HT1080 (cell line): ENCODE data around the gene RBM25. TPM values are rescaled to one million over a fixed set of nuclear protein-coding genes. Genes with fewer than 3 reads are reported as not detected.
"Not testable (repeated sequence)": the region's sequence is repeated elsewhere in the genome, so short reads cannot be mapped to it uniquely, and the experiment has no call there.

Experiments used
- DNase-seq: peaks from one replicate; pipeline ENCODE4 v3.0.0-alpha.2; 2015; ENCODE audit warnings: low read depth
- polyA plus RNA-seq, 2 experiments: library from polyadenylated mRNA; depleted of rRNA; stranded (reverse); fragments of >200 nt; gene quantifications; 2 replicates each; pipeline ENCODE4 v1.2.3, GENCODE V29; 2015
- total RNA-seq: library from RNA; depleted of rRNA; stranded (reverse); fragments of >200 nt; shearing (Covaris generic); gene quantifications from 2 replicates; pipeline ENCODE4 v1.2.3, GENCODE V29; 2014; rRNA removed

RBM25 gene
- total RNA-seq = 35.0 and 50.4 TPM in 2 replicates
- 22.8 and 24.6 TPM in 2 replicates for polyA plus RNA-seq (2015; cell fraction: cytosol; rRNA removed)
- polyA plus RNA-seq (2015; cell fraction: nucleus; rRNA removed) = 151 and 161 TPM in 2 replicates

GRCh38 chr14:73058224-73058921 is at the start of gene RBM25:
Gene RBM25, plus strand, starts transcription at chr14:73058534. Its CDS starts 13,108 bp downstream, at chr14:73071642.
- peak; percentile 98 for DNase-seq

GRCh38 chr14:73011189-73011588 is 47.1 kb upstream of the RBM25 start:
- DNase-seq = not testable (repeated sequence)

- DNase-seq = peak; percentile 13
Observed at GRCh38 chr14:73014105-73014504, 44.2 kb upstream of the RBM25 start.

GRCh38 chr14:73015552-73015951 is 42.8 kb upstream of the RBM25 start:
- not testable (repeated sequence) for DNase-seq

- not testable (repeated sequence) for DNase-seq
Observed at GRCh38 chr14:73016011-73016410, 42.3 kb upstream of the RBM25 start.

DNA sequence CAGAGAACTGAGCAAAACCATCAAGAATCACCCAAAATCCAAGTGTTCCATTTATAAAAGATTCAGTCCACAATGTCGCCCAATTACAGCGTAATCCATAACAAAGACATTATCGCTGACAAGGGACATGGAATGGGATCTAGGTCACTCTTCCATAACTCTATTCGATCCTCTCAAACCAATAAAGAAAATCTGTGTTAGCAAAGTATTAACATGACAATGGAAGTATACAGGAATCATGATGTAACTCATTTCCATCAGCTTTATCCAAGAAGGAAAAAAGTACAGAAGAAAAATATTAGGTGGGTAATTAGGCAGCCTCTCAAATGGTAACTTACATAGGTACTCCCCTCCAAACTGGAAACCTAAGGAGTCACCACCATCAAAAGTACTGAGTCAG is 36.3 kb upstream of the RBM25 start:
- DNase-seq = no peak

DNA sequence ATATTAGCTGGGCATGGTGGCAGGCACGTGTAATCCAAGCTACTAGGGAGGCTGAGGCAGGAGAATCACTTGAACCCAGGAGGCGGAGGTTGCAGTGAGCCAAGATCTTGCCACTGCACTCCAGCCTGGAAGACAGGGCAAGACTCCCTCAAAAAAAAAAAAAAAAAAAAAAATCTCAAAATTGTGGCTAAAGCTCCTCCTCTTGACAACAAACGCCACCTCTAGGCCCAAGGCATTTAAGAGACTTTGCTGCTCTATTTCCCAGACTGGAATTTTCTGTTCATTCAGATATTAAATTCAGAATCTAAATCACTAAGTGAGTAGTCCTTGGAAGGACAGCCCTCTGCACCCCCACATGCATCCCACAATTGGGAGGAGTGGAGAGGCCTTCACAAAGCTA is 32.8 kb upstream of the RBM25 start:
- no peak for DNase-seq

DNA sequence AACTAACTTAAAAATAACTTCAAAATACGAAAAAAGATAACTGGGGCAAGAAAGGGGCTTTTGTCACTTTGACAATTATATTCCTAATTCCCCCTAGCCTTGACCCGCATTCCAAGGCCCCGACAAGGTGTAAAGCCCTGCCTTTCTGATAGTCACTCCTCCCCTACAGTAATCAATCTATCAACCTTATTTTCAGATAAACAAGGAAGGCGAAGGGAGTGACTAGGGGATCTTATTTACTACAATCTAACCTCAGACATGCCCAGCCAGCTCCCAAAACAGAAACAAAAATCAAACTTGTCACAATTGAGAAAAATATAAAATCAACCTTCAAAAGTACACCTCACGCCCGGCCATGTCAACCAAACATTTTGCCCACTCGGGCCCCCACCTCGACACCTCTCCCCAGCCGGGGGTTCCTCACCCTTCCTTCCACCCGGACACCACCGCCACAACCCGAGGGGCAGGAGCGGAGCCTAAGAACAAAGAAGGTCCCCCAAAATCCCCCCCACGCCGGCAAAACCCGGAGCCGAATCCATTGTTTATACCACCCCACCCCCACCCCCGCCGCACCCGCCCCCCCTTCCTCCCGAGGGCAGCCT is 32.0 kb upstream of the RBM25 start:
- DNase-seq = no peak

DNA sequence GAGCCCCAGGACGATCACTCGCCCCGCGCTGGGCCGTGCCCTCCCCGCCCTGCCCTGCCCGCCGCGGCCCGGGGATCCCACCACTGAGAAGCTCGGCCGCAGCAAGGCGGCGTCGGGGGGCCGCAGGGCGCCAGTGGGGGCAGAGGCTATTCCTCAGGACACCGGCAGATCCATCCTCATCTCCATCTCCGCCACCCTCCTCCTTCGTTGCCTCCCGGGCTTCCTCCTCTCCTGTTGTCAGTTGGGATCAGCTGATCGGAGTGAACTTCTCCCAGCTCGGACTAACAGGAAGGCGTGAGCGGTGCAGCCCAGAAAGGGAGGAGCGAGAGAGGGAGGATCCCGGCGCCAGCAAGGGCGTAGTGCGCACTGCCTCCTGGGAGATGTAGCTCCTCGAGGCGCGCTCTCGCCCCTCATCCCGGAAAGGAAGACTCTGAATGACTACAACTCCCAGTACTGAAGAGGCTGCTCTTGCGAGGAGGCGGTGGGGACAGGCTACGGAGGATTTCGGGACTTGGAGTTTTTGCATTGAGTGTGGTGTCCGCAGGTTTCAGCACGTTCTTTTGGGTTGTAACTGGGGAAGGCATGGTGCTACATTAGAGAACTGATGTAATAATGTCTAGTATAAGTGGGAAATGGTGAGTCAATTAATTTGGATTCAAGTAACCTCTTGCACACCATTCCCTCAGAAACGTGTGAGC is 31.3 kb upstream of the RBM25 start, which contains the start of gene ZFYVE1:
Gene ZFYVE1 (minus strand): TSS at position 262 of the 698 bp plus-strand sequence. CDS start 2,598 bp downstream, outside the sequence.
- DNase-seq = peak; percentile 99

DNA sequence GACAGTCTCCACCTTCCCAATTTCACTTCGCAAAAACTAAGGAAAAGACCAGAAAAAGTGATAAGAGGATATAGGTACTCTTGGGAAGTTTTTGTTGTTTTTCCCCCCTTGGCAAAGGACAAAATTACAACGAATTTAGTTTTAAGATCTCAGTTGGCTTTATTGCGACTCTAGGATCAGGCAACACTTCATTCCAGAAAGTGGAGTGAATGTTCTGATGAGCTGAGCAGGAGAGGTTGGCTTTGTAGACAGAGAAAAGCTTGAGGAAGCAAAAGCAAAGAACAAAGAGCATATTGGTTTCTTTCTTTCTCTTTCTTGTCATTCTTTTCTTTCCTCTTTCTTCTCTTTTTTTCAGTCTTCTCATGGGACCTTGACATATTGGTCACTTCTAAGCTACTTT is 30.8 kb upstream of the RBM25 start:
- no peak for DNase-seq

- no peak for DNase-seq
Observed at GRCh38 chr14:73027984-73028383, 30.4 kb upstream of the RBM25 start.

GRCh38 chr14:73036706-73037450 is 21.5 kb upstream of the RBM25 start:
- DNase-seq = peak; percentile 59

DNA sequence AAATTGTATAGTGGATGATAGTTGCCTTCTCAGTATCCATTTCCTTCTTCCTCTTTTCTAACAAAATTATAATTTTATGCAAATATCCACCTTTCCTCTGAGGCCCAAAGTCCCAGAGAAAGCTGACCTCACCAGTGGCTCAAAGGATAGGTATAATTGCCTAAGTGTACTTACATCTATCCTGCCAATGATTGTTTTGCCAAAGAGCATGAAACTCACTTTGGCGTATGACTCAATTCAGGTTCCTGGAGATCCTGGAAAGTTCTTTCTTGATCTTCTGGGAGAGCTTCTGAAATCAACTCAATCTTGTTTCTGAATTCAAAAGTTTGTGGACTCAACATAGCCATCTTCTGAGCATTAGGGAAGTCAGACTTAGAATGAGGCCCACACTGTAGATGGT is 10.5 kb upstream of the RBM25 start:
- DNase-seq = no peak

GRCh38 chr14:73049428-73049827 is 8.9 kb upstream of the RBM25 start:
- DNase-seq = no peak

GRCh38 chr14:73055251-73055650 is 3.1 kb upstream of the RBM25 start:
- no peak for DNase-seq

GRCh38 chr14:73057944-73058223 is 450 bp upstream of the RBM25 start:
- no peak for DNase-seq

DNA sequence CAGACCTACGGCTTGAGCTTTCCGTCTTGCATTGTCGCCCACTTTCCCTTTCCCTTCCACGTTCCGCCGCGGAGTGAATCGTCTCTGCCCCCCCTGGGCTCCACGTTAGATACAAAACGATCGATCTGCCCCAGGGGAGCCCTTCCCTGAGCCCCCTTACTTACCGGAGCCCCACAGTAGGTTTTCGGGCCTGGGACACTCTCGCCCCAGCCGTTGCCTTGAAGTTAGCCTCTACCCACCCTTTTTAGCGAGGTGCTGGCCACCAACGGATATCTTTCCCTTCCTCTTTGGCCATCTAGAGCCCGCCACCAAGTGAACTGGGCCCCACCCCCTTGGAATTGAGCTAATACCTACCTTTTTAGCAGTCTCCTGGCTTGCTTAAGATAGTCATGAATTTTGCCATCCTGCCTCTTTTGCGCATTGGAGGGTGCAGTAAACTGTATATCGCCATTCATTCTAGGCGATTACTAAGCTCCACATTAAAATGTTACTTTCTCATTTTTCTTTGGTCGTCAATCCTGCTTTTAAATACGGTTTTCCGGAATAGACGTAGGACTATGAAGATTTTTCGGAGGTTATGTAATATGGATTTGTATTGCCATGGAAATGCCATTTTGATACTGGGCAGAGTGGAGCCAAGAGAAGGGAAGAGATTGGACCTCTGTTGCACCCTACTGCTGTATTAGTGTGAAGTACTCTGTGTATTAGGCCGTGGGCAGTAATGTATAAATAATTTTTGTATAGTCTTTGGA is 764 bp downstream of the RBM25 start:
- peak; percentile 34 for DNase-seq

DNA sequence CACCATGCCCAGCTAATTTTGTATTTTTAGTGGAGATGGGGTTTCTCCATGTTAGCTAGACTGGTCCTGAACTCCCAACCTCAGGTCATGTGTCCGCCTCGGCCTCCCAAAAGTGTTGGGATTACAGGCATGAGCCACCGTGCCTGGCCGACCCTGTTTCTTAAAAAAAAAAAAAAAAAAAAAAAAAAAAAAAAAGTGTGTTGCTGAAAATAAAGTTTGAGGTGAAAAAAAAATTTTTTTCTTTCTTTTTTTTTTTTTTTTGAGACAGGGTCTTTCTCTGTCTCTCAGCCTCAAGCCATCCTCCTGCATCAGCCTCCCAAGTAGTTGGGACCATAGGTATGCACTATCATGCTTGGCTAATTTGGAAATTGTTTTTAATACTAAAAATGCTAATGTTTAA is 11.3 kb downstream of the RBM25 start:
- DNase-seq = no peak

GRCh38 chr14:73091044-73091443 is 32.7 kb downstream of the RBM25 start:
- DNase-seq = no peak

- DNase-seq = no peak
Observed at GRCh38 chr14:73097421-73097820, 39.1 kb downstream of the RBM25 start.

DNA sequence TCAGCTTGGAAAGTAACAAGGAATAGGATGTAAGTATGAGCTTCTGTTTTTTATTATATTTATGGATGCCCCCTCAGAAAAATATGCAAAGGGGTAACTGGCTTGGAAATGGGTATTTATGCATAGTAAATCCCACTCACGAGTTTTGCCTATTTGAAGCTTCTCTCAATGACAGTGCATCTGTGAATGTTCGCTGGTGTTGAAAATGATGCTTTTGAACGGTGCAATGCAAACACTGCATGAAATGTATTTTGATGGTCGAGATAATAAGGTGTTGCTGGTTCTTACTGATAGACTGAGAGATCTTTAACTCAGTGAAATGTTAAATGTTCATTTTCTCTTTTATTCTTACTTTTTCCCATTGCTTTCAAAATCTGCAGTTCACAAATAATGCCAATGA is 42.0 kb downstream of the RBM25 start:
- DNase-seq = no peak
